Measurements from ENCODE around the gene COX18.

DNA sequence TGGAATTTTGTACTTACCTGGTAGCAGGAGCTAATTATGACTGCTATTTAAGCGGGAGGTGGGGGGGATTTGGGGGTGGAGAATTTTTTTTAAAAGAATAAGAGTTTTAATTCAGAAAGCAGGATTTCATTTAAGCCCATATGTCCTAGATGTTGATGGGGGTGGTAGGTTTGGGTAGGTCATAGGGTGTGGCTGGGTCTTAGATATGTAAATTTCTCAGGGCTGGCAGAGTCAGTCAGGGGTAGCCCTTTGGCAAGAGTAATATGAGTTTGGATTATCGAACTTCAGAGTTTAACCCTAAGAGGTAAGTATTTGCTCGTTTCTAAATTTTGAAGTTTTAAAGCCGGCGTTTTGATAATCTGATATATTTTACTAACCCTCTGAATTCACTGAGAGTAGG, 35.2 kb upstream of the COX18 start:
- TF ChIP-seq POLR2AphosphoS5 (IDR thresholded peaks at IDR 0.05; ENCODE audit: borderline replicate concordance, low read depth, low read length) (no peak), EZH2 (IDR thresholded peaks at IDR 0.05) (no peak)

All from SK-N-MC (cell line).